GM18511 (cell line): ENCODE results near the gene CAPN5.

Experiments used
- ATAC-seq: cut with Tn5 transposase; IDR thresholded peaks from one replicate; pipeline ENCODE4 v1.9.1; 2021; ENCODE audit warnings: mild to moderate bottlenecking, moderate library complexity; ENCODE audit not compliant: unreplicated experiment

CAPN5 gene

DNA sequence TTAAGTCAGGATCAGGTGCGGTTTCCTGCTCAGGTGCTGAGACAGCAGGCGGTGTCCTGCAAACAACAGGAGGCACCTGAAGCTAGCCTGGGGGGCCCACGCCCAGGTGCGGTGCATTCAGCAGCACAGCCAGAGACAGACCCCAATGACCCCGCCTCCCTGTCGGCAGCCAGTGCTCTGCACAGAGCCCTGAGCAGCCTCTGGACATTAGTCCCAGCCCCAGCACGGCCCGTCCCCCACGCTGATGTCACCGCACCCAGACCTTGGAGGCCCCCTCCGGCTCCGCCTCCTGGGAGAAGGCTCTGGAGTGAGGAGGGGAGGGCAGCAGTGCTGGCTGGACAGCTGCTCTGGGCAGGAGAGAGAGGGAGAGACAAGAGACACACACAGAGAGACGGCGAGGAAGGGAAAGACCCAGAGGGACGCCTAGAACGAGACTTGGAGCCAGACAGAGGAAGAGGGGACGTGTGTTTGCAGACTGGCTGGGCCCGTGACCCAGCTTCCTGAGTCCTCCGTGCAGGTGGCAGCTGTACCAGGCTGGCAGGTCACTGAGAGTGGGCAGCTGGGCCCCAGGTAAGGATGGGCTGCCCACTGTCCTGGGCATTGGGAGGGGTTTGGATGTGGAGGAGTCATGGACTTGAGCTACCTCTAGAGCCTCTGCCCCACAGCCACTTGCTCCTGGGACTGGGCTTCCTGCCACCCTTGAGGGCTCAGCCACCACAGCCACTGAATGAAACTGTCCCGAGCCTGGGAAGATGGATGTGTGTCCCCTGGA is 61.3 kb downstream of the CAPN5 start, which contains the start of gene MYO7A:
Gene MYO7A (plus strand): TSS at position 327 of the 772 bp plus-strand sequence. CDS start 2,389 bp downstream, outside the sequence.
- ATAC-seq: no peak

DNA sequence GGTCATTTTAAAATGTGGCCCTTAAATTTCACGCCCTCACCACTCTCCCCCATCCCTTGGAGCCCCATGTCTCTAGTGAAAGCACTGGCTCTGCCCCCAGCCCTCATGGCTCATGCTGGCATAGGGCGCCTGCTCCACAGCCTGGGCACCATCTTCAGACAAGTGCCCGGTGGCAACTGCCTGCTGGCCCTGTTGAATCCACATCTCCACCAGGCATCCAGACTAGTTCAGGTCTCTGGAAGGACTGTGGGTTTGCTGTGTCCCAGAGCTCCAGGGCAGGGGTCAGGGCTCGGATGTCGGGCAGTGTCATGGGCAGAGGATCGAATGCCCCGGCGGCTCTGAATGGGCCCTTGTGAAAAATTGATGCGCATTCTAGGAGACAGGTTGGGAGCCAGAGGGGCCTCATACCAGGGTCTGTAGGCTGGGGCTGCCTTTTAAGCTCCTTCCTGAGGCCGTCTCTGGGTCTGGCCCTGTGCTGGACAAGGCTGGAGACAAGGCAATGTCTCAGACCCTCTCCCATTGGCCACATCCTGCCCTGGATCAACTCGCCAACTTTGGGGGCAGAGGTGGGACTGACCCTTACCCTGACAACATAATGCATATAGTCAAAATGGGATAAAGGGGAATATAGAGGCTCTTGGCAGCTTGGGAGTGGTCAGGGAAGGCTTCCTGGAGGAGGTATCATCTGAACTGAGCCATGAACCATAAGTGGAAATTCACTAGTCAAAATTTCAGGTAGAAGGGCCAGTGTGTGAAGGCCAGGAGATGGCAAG is 62.5 kb downstream of the CAPN5 start:
- ATAC-seq: no peak

DNA sequence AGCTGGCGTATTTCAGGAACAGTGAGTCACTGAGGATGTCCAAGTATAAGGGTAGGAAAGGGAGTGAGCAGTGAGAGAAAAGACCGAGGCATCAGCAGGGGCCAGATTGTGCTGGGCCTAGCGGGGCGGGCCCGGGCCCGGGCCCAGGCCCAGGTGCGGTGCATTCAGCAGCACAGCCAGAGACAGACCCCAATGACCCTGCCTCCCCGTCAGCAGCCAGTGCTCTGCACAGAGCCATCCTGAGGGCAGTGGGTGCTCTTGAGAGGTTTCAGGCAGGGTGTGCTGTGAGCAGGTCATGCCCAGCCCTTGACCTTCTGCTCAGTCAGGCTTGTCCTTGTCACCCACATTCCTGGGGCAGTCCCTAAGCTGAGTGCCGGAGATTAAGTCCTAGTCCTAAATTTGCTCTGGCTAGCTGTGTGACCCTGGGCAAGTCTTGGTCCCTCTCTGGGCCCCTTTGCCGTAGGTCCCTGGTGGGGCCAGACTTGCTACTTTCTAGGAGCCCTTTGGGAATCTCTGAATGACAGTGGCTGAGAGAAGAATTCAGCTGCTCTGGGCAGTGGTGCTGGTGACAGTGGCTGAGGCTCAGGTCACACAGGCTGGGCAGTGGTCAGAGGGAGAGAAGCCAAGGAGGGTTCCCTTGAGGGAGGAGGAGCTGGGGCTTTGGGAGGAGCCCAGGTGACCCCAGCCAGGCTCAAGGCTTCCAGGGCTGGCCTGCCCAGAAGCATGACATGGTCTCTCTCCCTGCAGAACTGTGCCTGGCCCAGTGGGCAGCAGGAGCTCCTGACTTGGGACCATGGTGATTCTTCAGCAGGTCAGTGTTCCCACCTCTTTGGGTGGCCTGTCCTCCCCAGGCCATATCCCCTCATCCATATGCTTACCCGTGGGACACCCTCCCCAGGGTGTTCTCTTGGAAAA is 63.3 kb downstream of the CAPN5 start:
- no peak for ATAC-seq

DNA sequence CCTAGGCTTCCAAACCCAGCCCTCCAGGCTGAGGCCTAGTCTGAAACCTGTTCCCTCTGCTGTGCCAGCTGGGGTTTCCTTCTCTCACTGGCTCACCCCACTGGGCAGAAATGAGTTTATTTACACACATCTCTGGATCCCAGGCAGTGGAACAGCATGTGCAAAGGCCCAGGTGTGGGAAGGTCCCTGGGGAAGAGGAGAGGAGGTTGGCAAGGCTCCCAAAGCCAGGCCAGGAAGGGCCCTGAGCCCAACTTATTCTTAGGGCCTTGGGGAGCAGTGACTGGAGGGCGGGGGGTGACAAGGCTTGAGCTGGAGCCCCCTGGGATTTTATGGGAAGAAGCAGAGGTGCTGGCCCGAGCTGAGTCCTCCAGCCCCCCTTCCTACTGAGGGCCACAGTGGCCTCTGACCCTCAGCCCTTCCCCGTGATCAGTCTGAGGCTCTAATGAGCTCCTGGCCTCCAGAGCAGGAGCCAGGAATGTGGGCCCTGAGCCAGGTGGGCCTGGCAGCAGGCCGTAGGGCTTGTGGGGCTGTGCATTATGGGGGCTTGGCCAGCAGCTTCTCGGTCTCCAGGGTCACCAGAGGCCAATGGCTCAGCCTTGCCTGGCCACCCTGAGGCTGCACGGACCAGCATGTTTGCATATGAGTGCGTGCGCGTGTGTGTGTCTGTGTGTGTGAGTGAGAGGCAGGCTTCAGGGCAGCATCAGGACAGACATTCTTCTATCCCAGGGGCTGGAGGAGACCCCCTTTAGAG is 64.2 kb downstream of the CAPN5 start:
- no peak for ATAC-seq

DNA sequence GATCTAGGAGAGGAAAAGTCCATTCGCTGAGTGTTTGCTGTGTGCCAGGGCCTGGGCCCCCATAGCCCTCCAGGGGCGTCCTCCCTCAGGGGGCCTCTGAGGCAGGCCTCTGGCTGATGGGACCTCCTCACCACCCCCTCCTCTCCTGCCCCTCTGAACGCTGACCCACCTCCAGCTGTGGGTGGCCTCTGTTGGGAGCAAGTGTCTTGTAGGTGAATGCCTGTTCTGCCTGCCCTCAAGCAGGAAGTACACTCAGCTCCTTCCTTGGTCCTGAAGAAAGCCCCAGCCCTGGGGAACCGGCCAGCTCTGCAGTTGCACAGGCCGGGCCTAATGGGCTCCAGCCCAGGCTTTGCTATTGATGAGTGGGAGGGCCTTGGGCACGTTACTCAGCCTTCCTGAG is 64.8 kb downstream of the CAPN5 start:
- ATAC-seq: no peak

DNA sequence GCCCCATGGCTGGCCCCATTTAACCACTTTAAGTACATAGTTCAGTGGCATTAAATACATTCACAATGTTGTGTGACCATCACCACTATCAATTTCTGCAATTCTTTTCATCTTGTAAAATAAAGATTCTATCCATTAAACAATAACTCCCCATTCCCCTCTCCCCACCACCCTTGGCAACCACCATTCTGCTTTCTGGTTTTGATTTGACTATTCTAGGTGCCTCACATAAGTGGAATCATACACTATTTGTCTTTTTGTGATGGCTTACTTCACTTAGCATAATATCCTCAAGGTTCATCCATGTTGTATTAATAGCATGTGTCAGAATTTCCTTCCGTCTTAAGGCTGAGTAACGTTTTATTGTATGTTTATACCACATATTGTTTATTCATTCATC is 68.3 kb downstream of the CAPN5 start:
- no peak for ATAC-seq

DNA sequence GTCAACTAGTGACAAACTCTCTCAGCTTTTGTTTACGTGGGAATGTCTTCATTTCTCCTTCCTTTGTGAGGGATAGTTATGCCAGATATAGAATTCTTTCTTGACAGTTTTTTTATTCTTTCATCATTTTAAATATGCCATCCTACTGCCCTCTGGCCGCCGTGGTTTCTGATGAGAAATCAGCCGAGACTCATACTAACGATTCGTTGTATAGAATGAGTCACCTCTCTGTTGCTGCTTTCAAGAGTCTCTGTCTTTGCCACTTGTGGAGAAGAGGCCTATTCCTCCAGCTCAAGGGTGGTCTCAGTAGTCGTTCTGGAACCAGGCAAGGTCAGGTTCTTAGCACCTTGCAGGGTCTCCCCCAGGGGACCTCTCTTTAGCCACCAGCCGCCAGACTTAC is 69.3 kb downstream of the CAPN5 start:
- ATAC-seq: no peak

DNA sequence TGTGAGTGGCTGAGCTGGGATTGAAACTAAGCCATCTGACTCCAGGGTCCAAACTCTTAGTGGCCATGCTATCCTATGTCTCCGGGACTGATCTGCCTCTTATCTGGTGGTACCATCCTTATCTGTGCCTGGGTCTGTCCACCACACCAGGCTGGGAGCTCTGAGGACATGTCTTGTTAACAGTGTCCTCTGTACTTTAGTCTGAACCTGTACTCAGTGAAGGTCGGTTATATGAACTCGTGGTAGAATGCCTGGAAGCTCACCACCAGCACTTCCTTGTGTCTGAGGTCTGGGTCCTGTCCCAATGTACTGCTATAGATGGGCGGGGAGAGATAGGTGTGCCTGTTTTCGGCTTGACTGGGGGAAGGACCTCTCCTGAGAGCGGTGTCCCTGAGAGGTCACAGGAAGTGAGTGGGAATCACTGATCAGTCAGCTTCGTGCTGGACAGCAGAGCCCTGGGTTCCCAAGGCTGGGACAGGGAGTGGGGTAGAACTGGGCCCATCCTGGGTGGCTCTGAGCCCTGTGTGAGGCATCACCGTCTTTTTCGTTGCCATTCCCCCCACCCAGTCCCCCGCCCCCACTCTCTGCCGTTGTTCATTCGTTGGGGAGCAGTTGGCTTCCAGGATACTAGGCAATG is 70.1 kb downstream of the CAPN5 start:
- ATAC-seq: no peak

DNA sequence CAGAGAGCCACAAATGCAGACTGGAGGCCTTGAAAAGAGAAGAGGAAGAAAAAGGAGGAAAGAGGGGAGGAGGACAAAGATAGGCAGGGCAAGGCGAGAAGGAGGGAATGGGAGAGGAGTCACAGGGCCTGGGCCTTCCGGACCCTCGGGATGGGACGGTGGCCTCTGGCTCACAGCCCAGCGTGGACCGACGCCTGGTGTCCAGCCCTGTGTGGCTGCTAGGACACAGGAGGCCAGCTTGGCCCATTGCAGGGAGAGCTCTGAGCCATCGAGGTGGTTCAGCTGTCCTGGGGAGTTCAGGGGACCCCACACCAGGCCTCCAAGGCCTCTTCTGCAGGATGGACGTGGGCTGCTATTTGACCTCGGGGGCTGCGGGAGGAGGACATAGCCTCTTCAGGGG is 70.7 kb downstream of the CAPN5 start:
- no peak for ATAC-seq

DNA sequence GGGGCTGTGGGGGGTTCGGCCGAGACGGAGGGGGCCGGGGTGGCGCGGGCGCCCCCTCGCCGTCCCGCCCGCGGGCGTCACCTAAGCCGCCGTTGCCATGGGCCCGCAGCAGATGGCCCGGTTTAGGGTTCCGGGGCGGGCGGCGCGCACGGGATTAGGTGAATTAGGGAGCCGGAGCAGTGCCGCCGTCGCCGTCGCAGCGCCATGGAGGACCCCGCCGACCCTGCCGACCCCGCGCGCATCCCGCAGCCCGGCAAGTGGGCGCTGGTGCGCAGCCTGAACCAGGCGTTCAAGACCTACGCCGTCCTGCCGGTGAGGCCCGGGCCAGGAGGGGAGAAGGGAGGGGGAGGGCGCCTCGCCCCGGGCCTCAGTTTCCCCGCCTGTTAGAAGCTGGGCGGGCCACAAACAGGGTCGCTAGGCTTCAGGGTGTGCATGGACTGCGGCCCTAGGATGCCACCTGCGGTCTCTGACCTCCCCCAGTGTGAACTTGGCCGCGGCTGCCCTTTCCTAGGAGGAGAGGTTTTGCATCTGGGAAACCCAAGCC is 71.4 kb downstream of the CAPN5 start:
- no peak for ATAC-seq

DNA sequence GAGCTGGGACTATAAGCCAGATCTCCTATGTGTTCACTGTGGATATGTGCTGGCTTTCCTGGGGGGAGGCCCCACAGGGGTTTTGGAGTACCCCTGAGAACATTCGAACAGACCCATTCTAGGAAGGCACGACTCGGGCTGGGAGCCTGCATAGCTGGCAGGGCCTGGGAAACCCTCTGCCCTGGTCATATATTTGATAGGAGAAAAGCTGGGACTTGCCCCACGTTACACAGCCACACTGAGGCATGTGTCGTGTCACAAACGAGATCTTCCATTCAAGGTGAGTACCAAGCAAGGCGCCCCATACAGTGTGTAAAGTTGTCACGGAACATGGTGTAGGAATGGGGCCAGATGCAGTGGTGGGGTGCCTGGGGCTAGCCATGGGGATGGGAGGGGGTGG is 72.4 kb downstream of the CAPN5 start:
- ATAC-seq: no peak

DNA sequence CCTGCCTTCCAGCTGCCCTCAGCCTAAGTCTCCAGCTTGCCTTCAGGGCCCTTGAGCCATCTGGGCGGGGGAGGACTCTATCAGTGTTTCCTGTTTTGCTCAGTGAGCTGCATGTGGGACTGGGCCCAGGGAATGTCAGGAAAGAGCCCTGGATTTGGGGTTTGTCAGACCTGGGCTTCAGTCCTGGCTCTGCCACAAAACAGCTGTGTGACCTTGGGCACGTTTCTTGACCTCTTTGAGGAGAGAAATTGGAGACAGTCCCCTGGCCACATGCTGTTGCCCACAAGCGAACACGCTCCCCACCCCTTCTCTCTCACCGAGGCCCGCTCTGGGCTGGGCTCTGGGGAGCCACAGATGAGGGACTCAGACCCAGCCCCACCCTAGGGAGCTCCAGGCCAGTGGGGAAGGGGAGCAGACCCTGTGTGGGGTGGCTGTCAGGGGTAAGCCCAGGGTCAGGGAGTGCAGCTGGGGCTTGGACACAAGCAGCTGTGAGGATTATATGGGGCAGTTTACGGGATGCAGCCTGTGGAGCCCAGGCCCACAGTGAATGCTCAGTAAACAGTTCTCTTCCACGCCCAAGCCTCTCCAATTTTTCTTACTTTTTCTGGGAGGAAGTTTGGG is 73.6 kb downstream of the CAPN5 start:
- ATAC-seq: no peak

DNA sequence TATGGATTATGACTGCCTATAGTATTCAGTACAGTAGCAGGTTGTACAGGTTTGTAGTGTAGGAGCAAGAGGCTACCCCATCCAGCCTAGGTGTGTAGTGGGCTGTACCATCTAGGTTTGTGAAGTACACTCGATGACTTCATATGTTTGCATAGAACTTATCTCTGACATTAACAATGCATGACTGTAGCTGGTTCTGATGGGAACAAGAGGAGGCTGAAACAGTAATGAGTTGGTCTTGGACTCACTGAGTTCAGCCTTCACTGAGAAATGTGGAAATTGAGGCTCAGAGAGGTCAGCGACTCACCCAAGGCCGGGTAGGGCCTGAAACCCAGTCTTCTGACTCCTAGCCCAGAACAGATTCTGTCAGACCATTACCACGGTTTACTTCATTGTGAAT is 74.3 kb downstream of the CAPN5 start:
- no peak for ATAC-seq

DNA sequence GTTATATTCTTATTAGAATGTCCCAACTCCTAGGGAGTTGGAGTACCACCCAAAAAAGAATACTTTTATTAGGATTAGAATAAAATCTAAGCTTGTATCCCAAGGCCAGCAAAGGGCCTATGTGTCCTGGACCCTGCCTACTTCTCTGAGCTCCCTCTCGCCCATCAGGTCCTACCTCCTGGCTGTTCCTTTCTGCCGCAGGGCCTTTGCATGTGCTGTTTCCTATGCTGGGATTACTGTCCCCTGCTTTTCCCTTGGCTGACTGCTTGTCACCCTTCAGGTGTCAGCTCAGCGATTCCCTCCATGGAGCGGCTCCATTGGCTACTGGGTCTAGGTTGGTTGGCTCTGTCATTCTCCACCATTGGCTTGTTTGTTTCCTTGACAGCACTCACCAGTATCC is 74.7 kb downstream of the CAPN5 start:
- no peak for ATAC-seq

DNA sequence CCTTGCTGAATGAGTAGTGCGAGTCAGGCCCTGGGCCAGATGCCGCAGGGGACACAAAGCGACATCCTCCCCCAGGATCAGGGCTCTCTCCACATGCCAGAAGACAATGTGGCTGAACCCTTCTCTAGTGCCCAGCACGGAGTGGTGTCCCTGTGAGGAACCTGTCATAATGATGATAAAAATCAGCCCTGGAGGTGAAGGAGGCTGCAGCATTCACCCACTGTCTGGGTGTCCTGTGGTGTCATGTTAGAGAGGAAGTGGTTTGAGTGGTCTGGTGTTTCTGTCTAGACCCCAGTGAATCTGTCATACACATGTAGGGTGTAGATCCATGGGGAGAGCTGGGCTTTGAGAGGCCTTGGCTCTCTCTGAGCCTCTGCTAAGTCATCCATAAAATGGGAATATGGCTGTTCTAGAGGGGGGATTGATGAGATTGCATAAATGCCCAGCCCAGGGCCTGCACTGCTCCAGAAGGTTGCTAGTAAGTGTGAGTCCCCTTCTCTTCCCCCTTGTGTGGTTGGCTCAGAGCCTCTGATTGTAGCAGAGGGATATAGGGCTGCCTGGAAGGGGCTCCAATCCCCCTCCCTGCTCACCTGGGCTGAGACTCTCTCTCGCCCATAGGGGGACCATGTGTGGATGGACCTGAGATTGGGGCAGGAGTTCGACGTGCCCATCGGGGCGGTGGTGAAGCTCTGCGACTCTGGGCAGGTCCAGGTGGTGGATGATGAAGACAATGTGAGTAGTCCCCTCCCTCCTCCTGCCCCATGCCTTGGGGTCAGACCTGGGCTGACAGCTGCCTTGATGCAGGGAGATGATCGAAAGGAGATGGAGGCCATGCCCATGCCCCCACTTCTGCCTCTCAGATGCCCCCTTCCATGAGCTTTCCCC is 75.6 kb downstream of the CAPN5 start:
- ATAC-seq: no peak

DNA sequence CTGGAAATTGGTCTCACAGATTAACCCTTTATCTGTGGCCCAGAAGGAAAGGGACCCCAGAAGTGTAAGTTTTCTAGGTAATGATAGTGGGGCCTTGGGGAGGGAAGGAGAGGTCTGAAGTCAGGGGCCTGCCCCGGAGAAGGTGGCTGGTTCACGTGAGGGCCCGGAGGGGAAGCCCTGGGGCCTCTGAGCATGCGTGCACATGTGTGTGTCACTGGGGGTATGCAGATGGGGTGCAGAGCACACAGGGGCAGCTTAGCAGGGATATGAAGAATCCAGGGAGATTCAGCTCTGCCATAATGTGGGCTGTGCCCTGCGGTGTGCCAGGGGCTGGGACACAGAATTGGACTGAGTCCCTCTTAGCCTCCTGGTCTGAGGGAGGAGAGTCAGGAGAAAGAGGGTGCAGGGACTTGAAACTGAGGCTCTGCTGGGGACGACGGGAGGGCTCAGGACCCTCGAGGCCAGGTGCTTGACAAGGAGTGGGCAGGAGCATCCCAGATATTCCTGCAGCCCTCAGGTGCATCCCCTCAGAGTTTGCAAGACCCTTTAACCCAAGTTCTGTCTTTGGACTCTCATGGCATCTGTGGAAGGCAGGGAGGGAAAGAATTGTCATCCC is 76.7 kb downstream of the CAPN5 start:
- no peak for ATAC-seq

DNA sequence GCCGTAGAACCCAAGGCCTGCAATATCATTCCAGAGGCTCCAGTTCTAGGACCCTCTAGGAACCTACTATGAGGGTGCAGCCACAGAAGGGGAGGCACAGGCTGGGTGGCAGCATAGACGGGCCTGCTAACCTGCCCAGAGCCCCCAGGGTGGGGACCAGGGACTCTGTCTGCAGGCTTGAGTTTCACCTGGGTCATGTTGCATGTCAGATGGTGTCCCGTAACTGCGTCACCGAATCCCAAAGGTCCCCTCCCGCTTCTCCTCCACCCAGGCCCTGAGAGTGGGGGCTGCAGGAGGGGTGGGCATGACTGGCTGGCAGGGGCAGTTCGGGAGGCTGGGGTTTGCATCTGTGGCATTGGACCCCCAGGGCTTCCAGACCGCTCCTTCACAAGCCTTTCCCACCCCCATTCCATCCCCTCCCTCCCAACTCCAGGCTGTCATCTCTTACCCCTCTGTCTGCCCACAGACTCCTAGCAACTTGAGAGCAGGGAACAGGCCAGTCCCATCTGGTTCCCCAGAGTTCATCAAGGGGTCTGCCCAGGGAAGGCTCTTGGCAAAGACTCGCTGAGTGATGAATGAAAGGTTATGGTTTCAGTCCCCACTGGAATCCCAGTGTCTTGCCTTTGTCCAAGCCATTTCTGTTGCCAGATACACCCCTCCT is 77.6 kb downstream of the CAPN5 start:
- ATAC-seq: no peak
